ENCODE measurements around the gene FAM98B.

FAM98B gene

DNA sequence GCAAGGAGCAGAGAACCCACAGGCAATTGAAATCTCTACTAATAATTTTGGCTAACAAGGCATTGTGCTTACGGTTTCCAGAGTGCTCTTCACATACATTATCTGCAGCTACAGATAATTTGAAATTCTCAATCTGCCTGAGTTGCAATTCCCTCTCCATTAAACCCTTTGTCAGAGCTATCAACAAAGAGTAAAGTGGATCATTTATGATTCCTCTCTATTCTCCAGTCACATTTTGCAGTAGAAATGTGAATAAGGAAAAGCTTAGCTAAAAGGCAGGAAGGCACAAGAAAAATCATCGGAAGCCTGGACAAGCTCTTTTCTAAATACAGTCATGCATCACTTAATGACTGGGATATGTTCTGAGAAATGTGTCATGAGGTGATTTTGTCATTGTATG is 49.6 kb downstream of the FAM98B start:
- DNase-seq (ENCODE audit: extremely low read depth, low read depth), result no peak
- H3K4me3 ChIP-seq (replicated peaks; ENCODE audit: low read depth, low read length), result no peak overlapping the region
- TF ChIP-seq, protein P1, sequence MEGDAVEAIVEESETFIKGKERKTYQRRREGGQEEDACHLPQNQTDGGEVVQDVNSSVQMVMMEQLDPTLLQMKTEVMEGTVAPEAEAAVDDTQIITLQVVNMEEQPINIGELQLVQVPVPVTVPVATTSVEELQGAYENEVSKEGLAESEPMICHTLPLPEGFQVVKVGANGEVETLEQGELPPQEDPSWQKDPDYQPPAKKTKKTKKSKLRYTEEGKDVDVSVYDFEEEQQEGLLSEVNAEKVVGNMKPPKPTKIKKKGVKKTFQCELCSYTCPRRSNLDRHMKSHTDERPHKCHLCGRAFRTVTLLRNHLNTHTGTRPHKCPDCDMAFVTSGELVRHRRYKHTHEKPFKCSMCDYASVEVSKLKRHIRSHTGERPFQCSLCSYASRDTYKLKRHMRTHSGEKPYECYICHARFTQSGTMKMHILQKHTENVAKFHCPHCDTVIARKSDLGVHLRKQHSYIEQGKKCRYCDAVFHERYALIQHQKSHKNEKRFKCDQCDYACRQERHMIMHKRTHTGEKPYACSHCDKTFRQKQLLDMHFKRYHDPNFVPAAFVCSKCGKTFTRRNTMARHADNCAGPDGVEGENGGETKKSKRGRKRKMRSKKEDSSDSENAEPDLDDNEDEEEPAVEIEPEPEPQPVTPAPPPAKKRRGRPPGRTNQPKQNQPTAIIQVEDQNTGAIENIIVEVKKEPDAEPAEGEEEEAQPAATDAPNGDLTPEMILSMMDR (IDR thresholded peaks at IDR 0.05; ENCODE audit: low read depth, low read length, missing control alignments), result no peak

DNA sequence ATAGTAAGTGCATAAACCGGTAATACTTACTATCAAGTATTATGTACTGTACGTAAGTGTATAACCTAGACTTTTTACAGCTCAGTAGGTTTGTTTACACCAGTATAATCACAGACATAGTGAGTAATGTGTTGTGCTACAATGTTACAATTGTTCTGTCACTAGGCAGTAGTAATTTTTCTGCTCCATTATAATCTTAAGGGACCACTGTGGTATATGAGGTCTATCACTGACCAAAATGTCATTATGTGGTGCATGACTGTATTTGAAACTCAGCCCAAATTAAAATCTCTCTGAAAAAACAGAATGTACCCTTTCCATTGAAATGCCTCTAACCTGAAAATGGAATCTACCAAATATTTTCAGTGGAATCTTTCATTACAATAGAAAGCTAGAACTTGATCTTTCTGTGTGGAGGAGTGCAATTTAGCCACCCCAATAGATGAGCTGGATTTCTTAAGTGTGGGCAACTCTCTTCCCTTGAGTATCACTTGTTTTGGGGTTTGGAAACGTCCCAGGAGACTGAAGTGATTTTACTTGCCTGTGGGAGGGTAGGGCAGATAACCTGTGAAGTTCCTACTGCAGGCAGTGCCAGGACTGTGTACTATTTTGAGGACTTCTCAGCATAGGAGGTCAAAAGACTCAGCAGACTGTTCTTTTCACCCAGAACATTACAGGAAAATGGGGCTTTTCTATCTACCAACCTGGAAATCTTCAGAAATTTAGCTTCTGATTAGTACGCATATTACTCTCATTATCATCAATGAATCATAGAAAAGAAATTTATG is 50.9 kb downstream of the FAM98B start:
- DNase-seq (ENCODE audit: extremely low read depth, low read depth), result no peak
- H3K4me3 ChIP-seq (replicated peaks; ENCODE audit: low read depth, low read length), result no peak overlapping the region
- TF ChIP-seq, protein P1 (IDR thresholded peaks at IDR 0.05; ENCODE audit: low read depth, low read length, missing control alignments), result no peak

DNA sequence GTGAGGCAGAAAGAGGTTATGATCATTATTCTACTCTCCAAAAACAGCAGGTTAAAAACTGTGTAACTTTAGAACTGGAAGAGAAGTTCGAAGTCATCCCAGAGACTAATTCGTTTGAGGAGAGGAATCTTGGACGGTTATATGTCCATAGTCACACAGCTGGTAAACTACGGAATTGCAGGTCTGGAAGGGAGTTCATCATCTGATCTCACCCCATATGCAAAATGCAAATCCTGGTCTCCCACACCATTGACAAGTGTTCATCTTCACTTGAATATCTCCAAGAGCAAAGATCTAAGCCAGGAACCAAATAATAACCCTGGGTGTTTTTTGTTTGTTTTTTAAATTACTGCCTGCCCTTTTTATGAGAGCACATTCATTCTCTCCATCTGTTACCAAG is 53.1 kb downstream of the FAM98B start:
- DNase-seq (ENCODE audit: extremely low read depth, low read depth), result no peak
- H3K4me3 ChIP-seq (replicated peaks; ENCODE audit: low read depth, low read length), result no peak overlapping the region
- TF ChIP-seq, protein P1 (IDR thresholded peaks at IDR 0.05; ENCODE audit: low read depth, low read length, missing control alignments), result no peak

DNA sequence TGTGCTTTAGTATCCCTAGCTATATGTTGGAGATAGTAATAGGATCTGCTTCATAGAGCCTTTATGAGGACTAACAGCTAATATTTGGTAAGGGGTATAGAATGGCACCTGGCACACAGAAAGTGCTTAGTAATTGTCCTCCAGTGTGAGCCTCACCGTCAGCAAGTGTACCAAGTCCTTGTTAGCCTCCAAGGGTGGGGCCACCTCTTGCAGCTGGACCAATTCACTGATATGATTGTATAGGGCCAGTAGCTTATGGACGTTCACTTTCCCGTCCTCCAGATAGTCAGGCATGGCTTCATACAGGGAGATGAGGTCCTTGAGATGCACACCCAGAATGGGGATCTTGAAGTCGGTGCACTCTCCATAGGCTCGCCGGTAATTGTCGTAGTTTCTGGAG is 53.6 kb downstream of the FAM98B start:
- TF ChIP-seq, protein P1 (IDR thresholded peaks at IDR 0.05; ENCODE audit: low read depth, low read length, missing control alignments), result no peak
- no peak overlapping the region for H3K4me3 ChIP-seq (replicated peaks; ENCODE audit: low read depth, low read length)
- DNase-seq (ENCODE audit: extremely low read depth, low read depth), result no peak

DNA sequence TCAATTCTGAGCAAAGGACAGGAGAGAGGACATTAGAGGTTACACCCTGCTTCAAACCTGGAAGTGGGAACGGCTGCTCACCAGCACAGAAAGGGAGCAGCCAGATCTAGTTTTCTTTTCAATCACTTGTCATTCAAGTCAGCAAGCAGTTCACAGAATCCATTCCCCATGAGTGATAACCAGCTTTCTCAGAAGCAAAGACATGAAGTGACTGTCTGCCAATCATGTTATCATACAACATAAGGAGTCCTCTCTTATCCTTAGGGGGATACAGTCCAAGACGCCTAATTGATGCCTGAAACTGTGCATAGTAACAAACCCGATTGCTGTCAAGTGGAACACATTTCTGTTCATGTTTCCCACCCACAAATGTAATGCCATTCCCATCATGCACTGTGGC is 54.7 kb downstream of the FAM98B start:
- no peak for DNase-seq (ENCODE audit: extremely low read depth, low read depth)
- TF ChIP-seq, protein P1 (IDR thresholded peaks at IDR 0.05; ENCODE audit: low read depth, low read length, missing control alignments), result no peak
- H3K4me3 ChIP-seq (replicated peaks; ENCODE audit: low read depth, low read length), result no peak overlapping the region

DNA sequence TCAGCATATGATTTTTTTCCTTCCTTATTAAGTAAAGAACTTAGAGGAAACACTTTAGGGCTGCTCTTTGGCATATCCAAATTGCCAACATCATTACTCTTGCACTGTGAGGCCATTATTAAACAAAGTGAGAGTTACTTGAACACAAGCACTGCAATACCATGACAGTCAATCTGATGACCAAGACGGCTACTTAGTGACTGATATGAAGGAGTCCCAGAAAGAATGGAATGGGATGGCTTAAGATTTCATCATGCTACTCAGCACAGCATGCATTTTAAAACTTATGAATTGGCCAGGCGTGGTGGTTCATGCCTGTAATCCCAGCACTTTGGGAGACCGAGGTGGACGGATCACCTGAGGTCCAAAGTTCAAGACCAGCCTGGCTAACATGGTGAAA is 55.2 kb downstream of the FAM98B start:
- H3K4me3 ChIP-seq (replicated peaks; ENCODE audit: low read depth, low read length), result no peak overlapping the region
- DNase-seq (ENCODE audit: extremely low read depth, low read depth), result no peak
- TF ChIP-seq, protein P1 (IDR thresholded peaks at IDR 0.05; ENCODE audit: low read depth, low read length, missing control alignments), result no peak

DNA sequence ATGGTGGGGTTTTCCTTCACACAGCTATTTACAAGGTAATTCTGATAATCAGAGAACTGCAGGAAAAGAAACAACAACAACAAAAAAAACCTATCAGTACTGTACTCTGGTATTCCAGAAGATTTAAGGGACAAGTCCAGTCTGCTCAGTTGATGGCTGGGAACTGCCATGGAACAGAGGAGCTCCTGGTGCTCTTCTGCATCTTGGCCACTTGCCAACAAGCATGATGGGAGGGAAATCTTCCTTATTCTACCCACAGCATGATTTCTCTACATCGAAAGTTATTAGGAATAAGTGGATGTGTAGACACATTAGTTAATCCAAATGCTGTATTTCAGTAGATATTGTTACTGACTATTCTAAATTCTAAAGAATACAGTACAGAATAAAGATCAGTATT is 59.0 kb downstream of the FAM98B start:
- H3K4me3 ChIP-seq (replicated peaks; ENCODE audit: low read depth, low read length), result no peak overlapping the region
- TF ChIP-seq, protein P1 (IDR thresholded peaks at IDR 0.05; ENCODE audit: low read depth, low read length, missing control alignments), result no peak
- no peak for DNase-seq (ENCODE audit: extremely low read depth, low read depth)
